BE2C (cell line): ENCODE measurements around the gene CARD8.
A peak's percentile ranks its signal among the peaks of the same experiment; 100 is the strongest.
"Not testable (repeated sequence)": the region's sequence is repeated elsewhere in the genome, so short reads cannot be mapped to it uniquely, and the experiment has no call there.

Experiments used
- DNase-seq: peaks from one replicate; pipeline ENCODE4 v3.0.0-alpha.2; 2020
- H3K27me3 ChIP-seq: fragments of 250-450 bp; sonication (Bioruptor Pico); 2 replicates; pipeline ENCODE4 v1.5.1; 2020; ENCODE audit warnings: mild to moderate bottlenecking
- H3K36me3 ChIP-seq: fragments of 250-450 bp; sonication (Bioruptor Pico); 2 replicates; pipeline ENCODE4 v1.5.1; 2020; ENCODE audit warnings: mild to moderate bottlenecking
- H3K4me1 ChIP-seq: fragments of 250-450 bp; sonication (Bioruptor Pico); 2 replicates; pipeline ENCODE4 v1.5.1; 2020
- H3K4me3 ChIP-seq: 2 replicates; pipeline ENCODE4 v1.5.1; 2011; ENCODE audit warnings: low read depth, low read length
- H3K9me3 ChIP-seq: fragments of 250-450 bp; sonication (Bioruptor Pico); 2 replicates; pipeline ENCODE4 v1.5.1; 2020
- TF ChIP-seq, protein P1 (sequence below): IDR thresholded peaks from 2 replicates; pipeline ENCODE4 v1.5.1; 2012; ENCODE audit warnings: mild to moderate bottlenecking, low read depth, low read length

CARD8 gene

DNA sequence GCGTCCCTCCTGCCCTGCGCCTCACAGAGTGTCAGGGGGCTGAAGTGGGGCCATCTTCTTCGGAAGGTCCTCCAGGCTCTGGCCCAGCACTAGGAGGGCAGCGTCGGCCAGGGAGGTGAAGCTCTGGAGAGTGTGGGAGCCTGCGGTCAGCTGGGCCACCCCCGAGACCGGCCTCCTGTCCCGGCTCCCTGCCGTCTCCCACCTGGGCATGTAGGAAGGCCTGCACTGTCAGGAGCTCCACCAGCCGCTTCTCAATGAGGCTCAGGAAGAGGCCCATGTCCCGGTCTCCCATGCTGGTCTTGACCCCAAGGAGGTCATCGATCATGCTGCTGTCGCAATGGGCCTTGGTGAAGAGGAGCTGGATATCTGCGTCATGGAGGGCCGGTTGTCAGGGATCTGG lies 42.3 kb upstream of the CARD8 start:
- Histone ChIP-seq H3K9me3 (no peaks in the 10 kb centered on the region), H3K4me3 (no peak overlapping the region), H3K27me3 (no peaks in the 10 kb centered on the region), H3K4me1 (no peaks in the 10 kb centered on the region), H3K36me3 (no peaks in the 10 kb centered on the region)
- TF ChIP-seq, protein P1, sequence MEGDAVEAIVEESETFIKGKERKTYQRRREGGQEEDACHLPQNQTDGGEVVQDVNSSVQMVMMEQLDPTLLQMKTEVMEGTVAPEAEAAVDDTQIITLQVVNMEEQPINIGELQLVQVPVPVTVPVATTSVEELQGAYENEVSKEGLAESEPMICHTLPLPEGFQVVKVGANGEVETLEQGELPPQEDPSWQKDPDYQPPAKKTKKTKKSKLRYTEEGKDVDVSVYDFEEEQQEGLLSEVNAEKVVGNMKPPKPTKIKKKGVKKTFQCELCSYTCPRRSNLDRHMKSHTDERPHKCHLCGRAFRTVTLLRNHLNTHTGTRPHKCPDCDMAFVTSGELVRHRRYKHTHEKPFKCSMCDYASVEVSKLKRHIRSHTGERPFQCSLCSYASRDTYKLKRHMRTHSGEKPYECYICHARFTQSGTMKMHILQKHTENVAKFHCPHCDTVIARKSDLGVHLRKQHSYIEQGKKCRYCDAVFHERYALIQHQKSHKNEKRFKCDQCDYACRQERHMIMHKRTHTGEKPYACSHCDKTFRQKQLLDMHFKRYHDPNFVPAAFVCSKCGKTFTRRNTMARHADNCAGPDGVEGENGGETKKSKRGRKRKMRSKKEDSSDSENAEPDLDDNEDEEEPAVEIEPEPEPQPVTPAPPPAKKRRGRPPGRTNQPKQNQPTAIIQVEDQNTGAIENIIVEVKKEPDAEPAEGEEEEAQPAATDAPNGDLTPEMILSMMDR, result no peak
- no peak for DNase-seq

DNA sequence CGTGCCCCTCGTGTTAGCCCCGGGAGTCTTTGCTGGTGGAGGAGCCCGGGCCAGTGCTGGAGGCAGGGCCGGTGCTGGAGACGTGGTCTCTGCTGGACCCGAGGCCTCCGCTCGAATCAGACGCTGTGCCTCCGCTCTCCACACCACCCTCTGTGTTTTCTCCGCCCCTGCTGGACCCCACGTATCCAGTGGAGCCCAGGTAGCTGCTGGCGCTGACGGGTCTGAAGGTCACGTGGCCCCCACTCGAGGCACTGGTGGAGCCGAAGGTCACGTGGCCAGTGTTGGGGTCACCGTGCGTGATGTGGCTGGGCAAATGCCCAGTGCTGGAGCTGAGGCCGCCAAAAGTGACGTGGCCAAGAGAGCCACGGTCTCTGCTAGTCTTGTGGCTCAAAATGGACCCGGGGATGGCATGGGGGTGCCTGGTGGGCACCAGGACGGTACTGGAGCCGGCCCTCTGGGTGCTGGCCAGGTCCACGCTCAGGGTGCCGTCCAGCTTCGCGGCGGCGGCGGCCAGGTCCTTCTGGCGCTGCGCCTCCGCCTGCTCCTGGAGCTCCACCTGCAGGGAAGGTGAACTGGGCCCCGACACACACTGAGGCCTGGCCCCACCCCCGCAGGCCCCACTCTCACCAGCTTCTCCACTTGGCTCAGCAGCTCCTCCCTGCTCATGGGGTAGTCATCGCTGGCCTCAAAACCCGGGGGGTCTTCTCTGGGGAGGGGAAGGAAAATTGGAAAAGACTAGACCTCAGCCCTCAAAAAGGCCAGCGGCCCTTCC lies 41.4 kb upstream of the CARD8 start:
- H3K36me3 ChIP-seq, result no peaks in the 10 kb centered on the region
- H3K9me3 ChIP-seq, result no peaks in the 10 kb centered on the region
- no peak overlapping the region for H3K4me3 ChIP-seq
- H3K27me3 ChIP-seq, result no peaks in the 10 kb centered on the region
- no peaks in the 10 kb centered on the region for H3K4me1 ChIP-seq
- no peak for DNase-seq
- TF ChIP-seq, protein P1, result no peak

DNA sequence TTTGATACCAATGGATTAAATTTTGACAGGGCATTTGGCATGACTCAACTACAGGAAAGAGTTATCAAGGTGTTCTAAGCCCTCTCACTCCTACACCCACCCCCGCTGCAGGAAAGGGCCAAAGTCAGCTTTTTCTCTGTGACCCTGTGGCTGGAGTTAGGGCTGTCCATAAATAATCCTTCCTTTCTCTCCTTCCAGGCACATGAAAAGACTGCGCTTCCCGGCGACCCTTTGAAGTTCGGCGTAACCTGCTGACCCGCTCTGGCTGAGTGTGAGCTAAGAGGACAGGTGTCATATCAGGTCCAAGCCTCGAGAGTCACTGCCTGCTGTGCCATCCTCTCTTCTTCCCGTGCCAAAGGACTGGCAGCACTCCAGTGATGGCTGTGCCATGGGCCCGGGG lies 39.7 kb upstream of the CARD8 start:
- Histone ChIP-seq H3K4me1 (no peaks in the 10 kb centered on the region), H3K9me3 (no peaks in the 10 kb centered on the region), H3K27me3 (no peaks in the 10 kb centered on the region), H3K4me3 (no peak overlapping the region), H3K36me3 (no peaks in the 10 kb centered on the region)
- TF ChIP-seq, protein P1, result no peak
- no peak for DNase-seq

DNA sequence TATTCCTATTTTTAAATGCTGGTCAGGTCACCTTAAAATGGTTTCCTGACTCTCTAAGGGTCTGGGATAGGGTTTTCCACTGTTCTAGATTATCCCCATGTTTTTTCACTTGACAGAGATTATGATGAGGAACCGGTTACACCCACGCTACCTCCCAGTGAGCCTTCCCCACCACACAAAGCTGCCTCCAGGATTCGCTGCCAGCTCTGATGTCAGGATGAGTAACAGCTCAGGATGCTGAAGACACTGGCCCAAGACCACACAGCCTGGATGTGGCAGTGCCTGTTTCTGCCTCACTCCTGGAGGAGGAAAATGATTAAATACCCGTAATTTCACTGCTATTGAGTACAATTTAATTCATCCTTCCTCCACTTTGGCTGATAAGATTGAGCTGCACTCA lies 37.1 kb upstream of the CARD8 start:
- Histone ChIP-seq H3K27me3 (no peaks in the 10 kb centered on the region), H3K9me3 (no peaks in the 10 kb centered on the region), H3K36me3 (no peaks in the 10 kb centered on the region), H3K4me1 (no peaks in the 10 kb centered on the region), H3K4me3 (no peak overlapping the region)
- DNase-seq, result no peak
- TF ChIP-seq, protein P1, result no peak

DNA sequence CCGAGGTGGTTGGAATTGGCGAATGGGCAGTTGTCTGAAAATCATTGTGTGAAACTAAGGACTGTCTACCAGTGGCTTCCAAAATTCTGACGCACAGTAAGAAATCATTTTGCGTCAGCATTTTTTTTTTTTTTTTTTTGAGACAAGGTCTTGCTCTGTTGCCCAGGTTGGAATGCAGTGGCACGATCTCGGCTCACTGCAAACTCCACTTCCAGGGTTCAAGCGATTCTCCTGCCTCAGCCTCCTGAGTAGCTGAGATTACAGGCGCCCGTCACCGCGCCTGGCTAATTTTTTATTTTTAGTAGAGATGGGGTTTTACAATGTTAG lies 35.7 kb upstream of the CARD8 start:
- not testable (repeated sequence) for H3K9me3 ChIP-seq, H3K27me3 ChIP-seq, H3K36me3 ChIP-seq, DNase-seq, H3K4me1 ChIP-seq
- peak overlapping the region; percentile 68 for H3K4me3 ChIP-seq

DNA sequence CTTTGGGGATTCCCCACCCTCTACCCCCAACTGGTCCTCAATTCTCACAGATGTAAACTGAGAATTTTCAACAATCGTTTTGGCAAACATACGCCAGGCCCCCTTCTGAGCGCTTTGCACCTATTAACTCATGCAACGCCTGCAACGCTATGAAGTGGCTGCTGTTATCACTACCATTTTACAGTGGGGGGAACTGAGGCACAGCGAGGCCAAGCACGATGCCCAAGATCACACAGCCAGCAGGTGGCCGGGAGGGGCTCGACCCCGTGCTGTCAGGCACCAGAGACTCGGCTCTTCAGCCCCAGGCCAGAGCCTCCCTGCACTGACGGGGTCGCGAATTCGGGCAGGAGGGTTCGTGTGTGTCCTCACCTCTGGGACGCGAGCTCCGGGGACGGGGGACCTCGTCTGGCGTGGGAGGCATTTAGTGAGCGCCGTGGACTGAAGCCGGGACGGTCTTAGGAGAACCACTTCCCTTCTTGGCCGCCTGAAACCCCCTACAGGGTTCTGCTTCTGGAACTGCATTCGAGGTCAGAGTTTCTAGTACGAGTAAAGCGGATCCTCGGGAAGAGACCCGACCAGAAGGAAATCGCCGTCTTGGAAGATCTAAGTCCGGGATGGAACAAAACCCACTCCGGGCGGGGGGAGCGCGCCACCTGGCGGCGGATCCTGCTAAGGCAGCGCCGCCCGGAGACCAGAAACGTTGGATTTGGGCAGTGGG lies 35.2 kb upstream of the CARD8 start:
- Histone ChIP-seq H3K36me3 (peaks cover 13% of the 10 kb centered on the region), H3K4me1 (no peaks in the 10 kb centered on the region), H3K9me3 (no peaks in the 10 kb centered on the region), H3K4me3 (peak overlapping the region; percentile 68), H3K27me3 (no peaks in the 10 kb centered on the region)
- peak; percentile 77 for DNase-seq
- TF ChIP-seq, protein P1, result peak; percentile 94
